Skeletal muscle tissue (tissue), 4 donors: Measurements from ENCODE around the gene APLNR. TPM values are rescaled to one million over a fixed set of nuclear protein-coding genes. Genes with fewer than 3 reads are reported as not detected.
A peak's percentile ranks its signal among the peaks of the same experiment; 100 is the strongest.

Experiments used
- H3K27ac ChIP-seq: one replicate; pipeline ENCODE4 v1.7.0; 2013; ENCODE audit warnings: mild to moderate bottlenecking, low read depth, low read length, inconsistent platforms
- H3K27me3 ChIP-seq, 3 donors: one replicate each; pipeline ENCODE4 v1.7.0; 2013; ENCODE audit warnings: low read length in 3 of 3; ENCODE audit not compliant: control insufficient read depth in 3 of 3, insufficient read depth in 3 of 3
- H3K36me3 ChIP-seq, 3 donors: one replicate each; pipeline ENCODE4 v1.7.0; 2013; ENCODE audit warnings: low read length in 3 of 3; ENCODE audit not compliant: control insufficient read depth in 3 of 3, insufficient read depth in 3 of 3
- H3K4me1 ChIP-seq, 3 donors: one replicate each; pipeline ENCODE4 v1.7.0; 2013; ENCODE audit warnings: low read length in 3 of 3, mild to moderate bottlenecking in 3 of 3; ENCODE audit not compliant: control insufficient read depth in 3 of 3, insufficient read depth in 3 of 3
- H3K4me3 ChIP-seq, 3 donors: one replicate each; pipeline ENCODE4 v1.7.0; 2013; ENCODE audit warnings: low read length in 3 of 3
- H3K9ac ChIP-seq, 3 donors: one replicate each; pipeline ENCODE4 v1.7.0; 2013; ENCODE audit warnings: low read length in 3 of 3, mild to moderate bottlenecking in 3 of 3, moderate library complexity in 2 of 3, low read depth in 1 of 3
- H3K9me3 ChIP-seq, 3 donors: one replicate each; pipeline ENCODE4 v1.7.0; 2013; ENCODE audit warnings: low read length in 3 of 3; ENCODE audit not compliant: control insufficient read depth in 3 of 3
- total RNA-seq: library from RNA; depleted of rRNA; stranded (reverse); fragments of >200 nt; gene quantifications from one replicate; pipeline ENCODE4 v1.2.3, GENCODE V29; 2014
- donor health status: Osteomylitis.

Gene APLNR
- total RNA-seq, 1 donor from 2014 or later = 74.6 TPM

GRCh38 chr11:57235761-57236703 is 1.0 kb downstream of the APLNR start:
- Histone ChIP-seq H3K4me1 (peaks cover 2 to 16% (median 4%) of the 10 kb centered on the region in 3 donors), H3K27me3 (peaks cover 12 to 34% (median 22%) of the 10 kb centered on the region in 3 donors), H3K4me3 (peak overlapping the region; percentile 38 to 72 (median 69)), H3K9me3 (no peaks in the 10 kb centered on the region), H3K36me3 (no peaks in the 10 kb centered on the region), H3K27ac (no peak overlapping the region), H3K9ac (peak overlapping the region; percentile 46 to 72 (median 50))

DNA sequence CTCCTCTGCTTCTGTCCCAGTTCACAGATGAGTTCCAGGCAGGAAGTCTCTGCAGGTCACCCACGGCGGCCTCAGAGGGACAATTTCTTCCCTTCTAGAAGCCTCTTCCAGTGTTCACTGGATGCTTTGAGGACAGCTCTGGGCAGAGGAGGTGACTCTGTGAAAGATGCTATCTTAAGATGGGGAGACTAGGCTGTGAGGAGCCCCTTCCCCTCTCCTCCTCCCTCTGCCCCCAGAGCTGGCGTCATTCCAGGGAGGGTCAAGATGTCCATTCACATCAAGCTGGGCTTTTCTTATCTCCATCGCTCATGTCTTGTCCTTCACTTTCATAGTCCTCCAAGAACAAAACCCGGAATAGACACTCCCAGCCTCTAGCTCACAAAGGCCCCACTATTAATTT is 3.3 kb downstream of the APLNR start:
- peaks cover 8 to 20% (median 10%) of the 10 kb centered on the region in 3 donors for H3K4me1 ChIP-seq
- H3K4me3 ChIP-seq = peak overlapping the region in 1 of 3 donors; percentile 22
- H3K27me3 ChIP-seq = peaks cover 15 to 42% (median 24%) of the 10 kb centered on the region in 3 donors
- no peaks in the 10 kb centered on the region for H3K9me3 ChIP-seq
- no peaks in the 10 kb centered on the region for H3K36me3 ChIP-seq
- no peak overlapping the region for H3K27ac ChIP-seq
- no peak overlapping the region for H3K9ac ChIP-seq

- no peaks in the 10 kb centered on the region for H3K9me3 ChIP-seq
- H3K9ac ChIP-seq = no peak overlapping the region
- H3K36me3 ChIP-seq = no peaks in the 10 kb centered on the region
- H3K27me3 ChIP-seq = peaks cover 15 to 40% (median 21%) of the 10 kb centered on the region in 3 donors
- peak overlapping the region; percentile 67 for H3K27ac ChIP-seq
- peaks cover 8 to 13% (median 10%) of the 10 kb centered on the region in 3 donors for H3K4me1 ChIP-seq
- peak overlapping the region in 1 of 3 donors; percentile 10 for H3K4me3 ChIP-seq
Measured at GRCh38 chr11:57231539-57232253, 5.4 kb downstream of the APLNR start.

DNA sequence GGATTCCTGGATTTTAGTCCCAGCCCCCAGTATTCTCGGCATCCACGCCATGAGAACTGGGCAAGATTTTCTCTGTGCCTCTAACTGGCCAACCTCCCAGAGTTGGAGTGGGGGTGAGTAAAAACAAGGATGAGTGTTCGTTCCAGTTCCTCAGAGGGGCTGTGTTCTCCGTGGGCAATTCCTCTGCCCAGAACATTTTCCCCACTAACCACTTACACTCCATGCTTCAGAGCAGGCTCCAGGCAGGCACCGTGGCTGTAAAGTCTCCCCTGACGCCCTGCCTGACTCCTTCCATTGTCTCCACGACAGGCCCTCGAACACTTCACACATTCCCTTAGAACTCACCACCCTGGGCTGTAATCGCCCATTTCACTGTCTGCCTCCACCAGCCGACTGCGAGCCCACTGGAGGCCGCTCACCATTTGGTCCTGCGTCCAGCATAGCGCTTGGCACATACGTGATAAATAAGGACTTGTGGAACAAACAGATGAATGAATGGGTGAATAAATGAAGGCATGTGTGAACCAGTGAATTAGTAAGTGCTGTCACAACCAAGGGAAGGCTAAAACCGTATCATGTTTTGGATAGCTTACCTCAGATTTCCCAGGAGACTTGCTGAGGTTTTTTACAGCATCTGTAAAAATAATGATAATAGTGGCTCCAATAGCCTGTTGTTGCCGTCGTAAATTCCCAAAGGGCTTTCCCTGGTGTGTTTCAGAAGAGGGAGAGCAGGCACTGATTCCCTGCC is 6.1 kb downstream of the APLNR start:
- Histone ChIP-seq H3K4me3 (peak overlapping the region in 2 of 3 donors; percentile 13 to 25), H3K27ac (peak overlapping the region; percentile 67), H3K27me3 (peaks cover 9 to 32% (median 15%) of the 10 kb centered on the region in 3 donors)

DNA sequence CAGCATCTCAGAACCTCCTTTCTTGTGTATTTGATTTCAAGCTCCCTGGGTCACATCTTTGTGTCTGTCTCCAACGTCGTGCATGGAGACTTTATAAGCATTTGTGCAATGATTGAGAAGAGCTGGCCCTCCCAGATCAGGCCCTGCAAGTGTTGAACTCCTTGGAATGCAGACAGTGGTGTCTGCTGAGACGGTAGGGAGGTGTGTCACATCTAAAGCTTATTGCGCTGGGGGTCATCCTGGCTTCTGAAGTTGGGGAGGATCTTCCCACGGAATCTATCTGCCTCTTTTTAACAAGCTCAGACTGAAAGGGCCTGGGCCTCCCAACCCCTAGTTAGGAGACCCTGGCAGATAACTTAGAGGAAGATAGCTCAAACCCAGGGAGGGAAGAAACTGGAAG is 6.7 kb downstream of the APLNR start:
- Histone ChIP-seq H3K27me3 (peaks cover 9 to 26% (median 13%) of the 10 kb centered on the region in 3 donors), H3K9ac (no peak overlapping the region), H3K4me1 (peaks cover 8 to 13% (median 10%) of the 10 kb centered on the region in 3 donors), H3K36me3 (no peaks in the 10 kb centered on the region), H3K27ac (peak overlapping the region; percentile 44), H3K4me3 (no peak overlapping the region), H3K9me3 (no peaks in the 10 kb centered on the region)

More for the DNA sequence above, 6.1 kb downstream of the APLNR start:
- Histone ChIP-seq H3K4me1 (peaks cover 8 to 13% (median 10%) of the 10 kb centered on the region in 3 donors), H3K9me3 (no peaks in the 10 kb centered on the region), H3K9ac (no peak overlapping the region), H3K36me3 (no peaks in the 10 kb centered on the region)

- H3K4me1 ChIP-seq = peaks cover 8 to 10% (median 8%) of the 10 kb centered on the region in 3 donors
- H3K9me3 ChIP-seq = no peaks in the 10 kb centered on the region
- peaks cover 6 to 18% (median 9%) of the 10 kb centered on the region in 3 donors for H3K27me3 ChIP-seq
- peak overlapping the region; percentile 28 for H3K27ac ChIP-seq
- H3K4me3 ChIP-seq = no peak overlapping the region
- no peaks in the 10 kb centered on the region for H3K36me3 ChIP-seq
- no peak overlapping the region for H3K9ac ChIP-seq
Measured at GRCh38 chr11:57228600-57228999, 8.4 kb downstream of the APLNR start.

- H3K4me1 ChIP-seq = peaks cover 0 to 6% (median under 1%) of the 10 kb centered on the region in 3 donors
- no peak overlapping the region for H3K9ac ChIP-seq
- H3K9me3 ChIP-seq = no peaks in the 10 kb centered on the region
- no peak overlapping the region for H3K27ac ChIP-seq
- H3K36me3 ChIP-seq = no peaks in the 10 kb centered on the region
- no peak overlapping the region for H3K4me3 ChIP-seq
- peaks cover 0 to 4% (median 0%) of the 10 kb centered on the region in 3 donors for H3K27me3 ChIP-seq
Measured at GRCh38 chr11:57224537-57224936, 12.5 kb downstream of the APLNR start.

- H3K9me3 ChIP-seq = no peaks in the 10 kb centered on the region
- H3K36me3 ChIP-seq = no peaks in the 10 kb centered on the region
- H3K27me3 ChIP-seq = peaks cover 0 to 4% (median 0%) of the 10 kb centered on the region in 3 donors
- no peak overlapping the region for H3K27ac ChIP-seq
- H3K4me1 ChIP-seq = peaks cover 0 to 10% (median 5%) of the 10 kb centered on the region in 3 donors
- H3K9ac ChIP-seq = no peak overlapping the region
- H3K4me3 ChIP-seq = no peak overlapping the region
Measured at GRCh38 chr11:57224128-57224527, 12.9 kb downstream of the APLNR start.

DNA sequence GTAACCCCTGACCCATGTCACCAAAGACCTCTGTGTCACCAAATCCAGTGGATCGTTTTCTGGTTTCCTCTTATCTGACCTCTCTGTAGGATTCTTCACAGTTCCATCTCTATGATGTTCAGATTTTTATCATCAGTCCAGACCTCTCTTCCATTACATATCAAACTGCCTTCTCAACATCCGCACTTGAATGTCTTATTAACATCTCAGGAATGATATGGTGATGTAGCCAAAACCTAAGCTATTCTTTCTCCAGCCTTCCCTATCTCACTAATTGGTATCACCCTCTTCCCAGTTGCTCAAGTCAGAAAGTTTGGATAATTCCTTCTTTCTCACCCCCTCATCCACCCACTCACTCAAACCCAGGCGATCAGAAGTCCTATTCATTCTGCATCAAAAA is 13.4 kb downstream of the APLNR start:
- Histone ChIP-seq H3K4me1 (peaks cover 0 to 10% (median 6%) of the 10 kb centered on the region in 3 donors), H3K27ac (no peak overlapping the region), H3K4me3 (no peak overlapping the region), H3K9ac (no peak overlapping the region), H3K27me3 (no peaks in the 10 kb centered on the region), H3K36me3 (no peaks in the 10 kb centered on the region), H3K9me3 (no peaks in the 10 kb centered on the region)
